GM19035 (cell line): ENCODE data around the gene ZBTB44.

Source experiments
- ATAC-seq: cut with Tn5 transposase; IDR thresholded peaks from one replicate; pipeline ENCODE4 v1.9.1; 2021; ENCODE audit not compliant: unreplicated experiment

ZBTB44 gene

GRCh38 chr11:130216221-130216550 lies 98.5 kb downstream of the ZBTB44 start:
- ATAC-seq = no peak

- ATAC-seq = no peak
Measured at GRCh38 chr11:130215531-130216220, 99.0 kb downstream of the ZBTB44 start.

- ATAC-seq = no peak
Measured at GRCh38 chr11:130214861-130215530, 99.7 kb downstream of the ZBTB44 start.

GRCh38 chr11:130213979-130214281 lies 100.8 kb downstream of the ZBTB44 start:
- no peak for ATAC-seq

GRCh38 chr11:130213143-130213978 lies 101.4 kb downstream of the ZBTB44 start:
- ATAC-seq = peak; percentile 85

- ATAC-seq = no peak
Measured at GRCh38 chr11:130212431-130212961, 102.2 kb downstream of the ZBTB44 start.

- no peak for ATAC-seq
Measured at GRCh38 chr11:130211781-130212401, 102.8 kb downstream of the ZBTB44 start.

- ATAC-seq = no peak
Measured at GRCh38 chr11:130211144-130211543, 103.6 kb downstream of the ZBTB44 start.

- no peak for ATAC-seq
Measured at GRCh38 chr11:130209954-130210854, 104.5 kb downstream of the ZBTB44 start.

GRCh38 chr11:130209128-130209932 lies 105.4 kb downstream of the ZBTB44 start:
- no peak for ATAC-seq

GRCh38 chr11:130208241-130209127 lies 106.2 kb downstream of the ZBTB44 start:
- no peak for ATAC-seq

- ATAC-seq = no peak
Measured at GRCh38 chr11:130206141-130206540, 108.6 kb downstream of the ZBTB44 start.

- ATAC-seq = no peak
Measured at GRCh38 chr11:130204703-130205095, 110.0 kb downstream of the ZBTB44 start.

- no peak for ATAC-seq
Measured at GRCh38 chr11:130203766-130204702, 110.7 kb downstream of the ZBTB44 start.

GRCh38 chr11:130202818-130203689 lies 111.7 kb downstream of the ZBTB44 start:
- no peak for ATAC-seq

- no peak for ATAC-seq
Measured at GRCh38 chr11:130202009-130202817, 112.5 kb downstream of the ZBTB44 start.
